ENCODE data around the gene THOC5. TPM values are rescaled to one million over a fixed set of nuclear protein-coding genes. Genes with fewer than 3 reads are reported as not detected.
A peak's percentile ranks its signal among the peaks of the same experiment; 100 is the strongest.
"Not testable (repeated sequence)": the region's sequence is repeated elsewhere in the genome, so short reads cannot be mapped to it uniquely, and the experiment has no call there.

THOC5 gene
- total and polyA plus RNA-seq, 9 donors, result 26.2 to 51.6 (median 33.5) TPM

- intact Hi-C loops (cut with DNase I), result no loop called here
- Histone ChIP-seq H3K27me3 (no peaks in the 10 kb centered on the region), H3K4me3 (no peak overlapping the region), H3K4me1 (ENCODE audit: insufficient read depth) (peaks cover under 1% of the 10 kb centered on the region), H3K9me3 (no peaks in the 10 kb centered on the region), H3K36me3 (no peaks in the 10 kb centered on the region), H3K27ac (no peak overlapping the region)
- WGBS, 3 donors, result 91 to 95% (median 92%) methylated on average over 2 of the region's 2 CpGs
- TF ChIP-seq EP300 (IDR thresholded peaks at IDR 0.05) (no peak), CTCF (IDR thresholded peaks at IDR 0.05) (no peak), POLR2A (IDR thresholded peaks at IDR 0.05) (no peak)
- DNase-seq, result no peak
These were observed 6.3 kb upstream of the THOC5 start for GRCh38 chr22:29559853-29560252.

- Histone ChIP-seq H3K4me1 (ENCODE audit: insufficient read depth) (peaks cover 6% of the 10 kb centered on the region), H3K27ac (no peak overlapping the region), H3K9me3 (no peaks in the 10 kb centered on the region), H3K36me3 (no peaks in the 10 kb centered on the region), H3K4me3 (no peak overlapping the region), H3K27me3 (no peaks in the 10 kb centered on the region)
- WGBS, 3 donors, result 80 to 85% (median 85%) methylated on average over 6 of the region's 6 CpGs
- TF ChIP-seq POLR2A (IDR thresholded peaks at IDR 0.05), result no peak
- no peak for TF ChIP-seq CTCF (IDR thresholded peaks at IDR 0.05)
- TF ChIP-seq EP300 (IDR thresholded peaks at IDR 0.05), result no peak
- no peak for DNase-seq
- intact Hi-C loops (cut with DNase I), result no loop called here
These were observed 5.5 kb upstream of the THOC5 start for GRCh38 chr22:29559030-29559429.

GRCh38 chr22:29555065-29555644 lies 1.6 kb upstream of the THOC5 start:
- Histone ChIP-seq H3K27me3 (no peaks in the 10 kb centered on the region), H3K36me3 (no peaks in the 10 kb centered on the region), H3K27ac (peak overlapping the region; percentile 2 to 14), H3K4me3 (no peak overlapping the region), H3K9me3 (no peaks in the 10 kb centered on the region), H3K4me1 (ENCODE audit: insufficient read depth) (peaks cover 7% of the 10 kb centered on the region)
- TF ChIP-seq POLR2A (IDR thresholded peaks at IDR 0.05), result no peak
- no peak for TF ChIP-seq CTCF (IDR thresholded peaks at IDR 0.05)
- TF ChIP-seq EP300 (IDR thresholded peaks at IDR 0.05), result no peak
- intact Hi-C loops (cut with DNase I), result no loop called here
- DNase-seq, result peak; percentile 30 to 59 (median 43)
- WGBS, 3 donors, result 19 to 33% (median 32%) methylated on average over 4 of the region's 4 CpGs

GRCh38 chr22:29552357-29552756 lies 1.2 kb downstream of the THOC5 start:
- 81 to 87% (median 86%) methylated on average over 21 to 33 of the region's 33 CpGs for WGBS, 3 donors
- H3K9me3 ChIP-seq; H3K4me3 ChIP-seq; H3K27me3 ChIP-seq; H3K4me1 ChIP-seq (ENCODE audit: insufficient read depth); H3K27ac ChIP-seq; intact Hi-C loops (cut with DNase I); H3K36me3 ChIP-seq: not testable (repeated sequence)
- DNase-seq, result peak in 1 of 5 donors; percentile 29

- 91 to 92% (median 91%) methylated on average over 4 of the region's 4 CpGs for WGBS, 3 donors
- H3K9me3 ChIP-seq, result no peaks in the 10 kb centered on the region
- no peaks in the 10 kb centered on the region for H3K27me3 ChIP-seq
- no peaks in the 10 kb centered on the region for H3K36me3 ChIP-seq
- TF ChIP-seq POLR2A (IDR thresholded peaks at IDR 0.05) (no peak), CTCF (IDR thresholded peaks at IDR 0.05) (no peak), EP300 (IDR thresholded peaks at IDR 0.05) (no peak)
- intact Hi-C loops (cut with DNase I), result no loop called here
- no peak overlapping the region for H3K4me3 ChIP-seq
- no peak overlapping the region for H3K27ac ChIP-seq
- DNase-seq, result no peak
- H3K4me1 ChIP-seq (ENCODE audit: insufficient read depth), result peaks cover 7% of the 10 kb centered on the region
These were observed 3.6 kb downstream of the THOC5 start for GRCh38 chr22:29550005-29550404.

GRCh38 chr22:29545045-29545444 lies 8.5 kb downstream of the THOC5 start:
- H3K4me1 ChIP-seq (ENCODE audit: insufficient read depth); H3K4me3 ChIP-seq; H3K27me3 ChIP-seq; intact Hi-C loops (cut with DNase I); DNase-seq; H3K27ac ChIP-seq; H3K9me3 ChIP-seq; H3K36me3 ChIP-seq: not testable (repeated sequence)
- WGBS, 3 donors, result 75 to 82% (median 80%) methylated on average over 8 of the region's 8 CpGs
